SK-N-SH (cell line): ENCODE measurements around the gene VASP. TPM values are rescaled to one million over a fixed set of nuclear protein-coding genes. Genes with fewer than 3 reads are reported as not detected.

ENCODE experiments used
- CTCF ChIA-PET: fragments of 300-600, 350-600 bp; formaldehyde crosslinking; extraction: SDS; loops from one replicate; lab custom pipeline; 2021; lab: Yijun Ruan, JAX
- POLR2A ChIA-PET: fragments of 350-600 bp; sonication (Branson Sonifier 250); formaldehyde crosslinking; extraction: SDS; loops from one replicate; lab custom pipeline; 2020; ENCODE audit warnings: antibody characterized with exemption, inconsistent platforms; lab: Yijun Ruan, JAX
- DNase-seq: peaks from one replicate; pipeline ENCODE4 v3.0.0; 2012
- H2AFZ ChIP-seq: fragments of 200-600 bp; sonication (generic); 2 replicates; pipeline ENCODE4 v1.8.1; 2016; ENCODE audit warnings: antibody characterized with exemption, mild to moderate bottlenecking, low read depth
- H3F3A ChIP-seq: fragments of 200-600 bp; sonication (generic); replicated peaks from 2 replicates; pipeline ENCODE3; 2016; ENCODE audit warnings: antibody characterized with exemption, mild to moderate bottlenecking; ENCODE audit not compliant: insufficient read depth
- H3K27ac ChIP-seq, 2 experiments: fragments of 200-500 bp in 1 of 2; fragments of 200-600 bp in 1 of 2; sonication (Bioruptor generic) in 1 of 2; sonication (generic), shearing (Covaris generic) in 1 of 2; 2 replicates each; pipeline versions ENCODE4 v1.5.1 to v1.6.1; 2014 to 2016; ENCODE audit warnings: low read depth in 2 of 2, inconsistent platforms in 1 of 2, low read length in 1 of 2, mild to moderate bottlenecking in 1 of 2, mixed read lengths in 1 of 2
- H3K27me3 ChIP-seq: fragments of 200-600 bp; sonication (generic), shearing (Covaris generic); 2 replicates; pipeline ENCODE4 v1.6.1; 2016; ENCODE audit warnings: mixed run types; ENCODE audit not compliant: insufficient read depth
- H3K36me3 ChIP-seq, 2 experiments: fragments of 200-500 bp in 1 of 2; fragments of 200-600 bp in 1 of 2; sonication (Bioruptor generic) in 1 of 2; sonication (generic) in 1 of 2; replicated peaks in 1 of 2; 2 replicates each; pipeline versions ENCODE3 to v1.5.1; 2014 to 2016; ENCODE audit warnings: low read length in 1 of 2, mild to moderate bottlenecking in 1 of 2; ENCODE audit not compliant: insufficient read depth in 2 of 2, control insufficient read depth in 1 of 2
- H3K4me1 ChIP-seq, 2 experiments: fragments of 200-500 bp in 1 of 2; fragments of 200-600 bp in 1 of 2; sonication (Bioruptor generic) in 1 of 2; sonication (generic), shearing (Covaris generic) in 1 of 2; 2 replicates each; pipeline versions ENCODE4 v1.5.1 to v1.6.1; 2014 to 2016; ENCODE audit warnings: low read depth in 1 of 2, low read length in 1 of 2, mixed run types in 1 of 2; ENCODE audit not compliant: insufficient read depth in 2 of 2, control insufficient read depth in 1 of 2
- H3K4me2 ChIP-seq: fragments of 200-600 bp; sonication (generic), shearing (Covaris generic); 2 replicates; pipeline ENCODE4 v1.6.1; 2017; ENCODE audit warnings: mixed run types
- H3K4me3 ChIP-seq, 2 experiments: fragments of 200-500 bp in 1 of 2; fragments of 200-600 bp in 1 of 2; sonication (Bioruptor generic) in 1 of 2; sonication (generic), shearing (Covaris generic) in 1 of 2; 2 replicates each; pipeline versions ENCODE4 v1.5.1 to v1.8.1; 2014 to 2016; ENCODE audit warnings: low read depth in 2 of 2, inconsistent platforms in 1 of 2, low read length in 1 of 2, mild to moderate bottlenecking in 1 of 2, mixed read lengths in 1 of 2, moderate library complexity in 1 of 2
- H3K79me2 ChIP-seq: fragments of 200-600 bp; sonication (generic); 2 replicates; pipeline ENCODE4 v1.8.1; 2017; ENCODE audit warnings: mild to moderate bottlenecking; ENCODE audit not compliant: insufficient read depth
- H3K9ac ChIP-seq: fragments of 200-600 bp; sonication (generic); 2 replicates; pipeline ENCODE4 v1.6.1; 2017; ENCODE audit warnings: mixed run types
- H3K9me2 ChIP-seq: fragments of 200-600 bp; sonication (generic); 2 replicates; pipeline ENCODE4 v1.6.1; 2017; ENCODE audit warnings: mixed run types
- H3K9me3 ChIP-seq: fragments of 200-600 bp; sonication (generic); 2 replicates; pipeline ENCODE4 v1.6.1; 2017; ENCODE audit warnings: mixed run types, mild to moderate bottlenecking, moderate library complexity
- H4K20me1 ChIP-seq: fragments of 200-600 bp; sonication (generic); 2 replicates; pipeline ENCODE4 v1.6.1; 2017; ENCODE audit warnings: mild to moderate bottlenecking, mixed run types; ENCODE audit not compliant: insufficient read depth
- CHD2 ChIP-seq: fragments of 150-350 bp; IDR thresholded peaks from 2 replicates; pipeline ENCODE4 v1.6.1; 2018; ENCODE audit warnings: low read length; ENCODE audit not compliant: partially characterized antibody
- EP300 ChIP-seq, 2 experiments: IDR thresholded peaks; 2 replicates each; pipeline versions ENCODE4 v1.4.0 to v1.6.1; 2012; ENCODE audit warnings: borderline replicate concordance in 1 of 2, low read depth in 1 of 2, low read length in 1 of 2
- GABPA ChIP-seq: IDR thresholded peaks from 2 replicates; pipeline ENCODE4 v1.4.0; 2012; ENCODE audit warnings: low read depth, mild to moderate bottlenecking
- GATA2 ChIP-seq: sonication (generic); formaldehyde crosslinking; IDR thresholded peaks from 2 replicates; pipeline ENCODE4 v1.5.0; 2020; ENCODE audit warnings: mild to moderate bottlenecking, missing genetic modification reagents
- JUND ChIP-seq: IDR thresholded peaks from 2 replicates; pipeline ENCODE4 v1.4.0; 2012
- MXI1 ChIP-seq: IDR thresholded peaks from 2 replicates; pipeline ENCODE4 v1.6.1; 2012; ENCODE audit warnings: mild to moderate bottlenecking, low read depth, low read length, improper control_type of control experiment
- NFIC ChIP-seq: IDR thresholded peaks from 2 replicates; pipeline ENCODE4 v1.4.0; 2012; ENCODE audit warnings: borderline replicate concordance
- RAD21 ChIP-seq: IDR thresholded peaks from 2 replicates; pipeline ENCODE4 v1.6.1; 2012; ENCODE audit warnings: mild to moderate bottlenecking, low read length
- RCOR1 ChIP-seq: fragments of 150-350 bp; IDR thresholded peaks from 2 replicates; pipeline ENCODE4 v1.6.1; 2017; ENCODE audit warnings: antibody characterized with exemption, low read length
- RFX5 ChIP-seq: IDR thresholded peaks from 2 replicates; pipeline ENCODE4 v1.6.1; 2012; ENCODE audit warnings: mild to moderate bottlenecking, improper control_type of control experiment, low read length
- RXRA ChIP-seq: IDR thresholded peaks from 2 replicates; pipeline ENCODE4 v1.4.0; 2012; ENCODE audit warnings: low read depth, mild to moderate bottlenecking, borderline replicate concordance
- SIN3A ChIP-seq: IDR thresholded peaks from 2 replicates; pipeline ENCODE4 v1.6.1; 2012; ENCODE audit warnings: low read depth, mild to moderate bottlenecking, low read length, moderate library complexity, borderline replicate concordance
- TAF1 ChIP-seq: IDR thresholded peaks from 2 replicates; pipeline ENCODE4 v1.6.1; 2012; ENCODE audit warnings: low read depth, mild to moderate bottlenecking, low read length, moderate library complexity, borderline replicate concordance
- TCF12 ChIP-seq: IDR thresholded peaks from 2 replicates; pipeline ENCODE4 v1.4.0; 2012
- TEAD4 ChIP-seq: IDR thresholded peaks from 2 replicates; pipeline ENCODE4 v1.4.0; 2012; ENCODE audit warnings: mild to moderate bottlenecking, borderline replicate concordance; ENCODE audit not compliant: insufficient read depth
- polyA plus RNA-seq, 3 experiments: library from polyadenylated mRNA; depleted of rRNA; stranded (reverse); fragments of >200 nt; gene quantifications; 2 replicates each; pipeline ENCODE4 v1.2.3, GENCODE V29; 2012
- TF ChIP-seq, protein P1 (sequence below): IDR thresholded peaks from 2 replicates; pipeline ENCODE4 v1.4.0; 2012; ENCODE audit warnings: low read depth, borderline replicate concordance

Gene VASP
- polyA plus RNA-seq, 1 of the 3 experiments (the other 2 are of a cell fraction) = 37.8 TPM

- TF ChIP-seq CHD2 (peak; percentile 56), EP300 (IDR thresholded peaks at IDR 0.05; ENCODE audit: borderline replicate concordance in 1 of 2, low read depth in 1 of 2, low read length in 1 of 2) (no peak; a peak in 1 of 4 replicates), JUND (no peak), RCOR1 (no peak), TAF1 (peak; percentile 93), TEAD4 (peak; percentile 8; the same call in 1 of the 2 replicates), NFIC (no peak), MXI1 (peak; percentile 46), RXRA (no peak), RFX5 (no peak), GATA2 (CRISPR knock-in tag) (no peak), TCF12 (no peak), SIN3A (peak; percentile 86; the same call in 1 of the 2 replicates)
- TF ChIP-seq, protein P1, sequence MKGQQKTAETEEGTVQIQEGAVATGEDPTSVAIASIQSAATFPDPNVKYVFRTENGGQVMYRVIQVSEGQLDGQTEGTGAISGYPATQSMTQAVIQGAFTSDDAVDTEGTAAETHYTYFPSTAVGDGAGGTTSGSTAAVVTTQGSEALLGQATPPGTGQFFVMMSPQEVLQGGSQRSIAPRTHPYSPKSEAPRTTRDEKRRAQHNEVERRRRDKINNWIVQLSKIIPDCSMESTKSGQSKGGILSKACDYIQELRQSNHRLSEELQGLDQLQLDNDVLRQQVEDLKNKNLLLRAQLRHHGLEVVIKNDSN = no peak
- TF ChIP-seq, all 33 proteins: peak for 11
These were observed at the start of gene VASP (continued) for GRCh38 chr19:45506989-45507871.

GRCh38 chr19:45457776-45458175, 49.5 kb upstream of the VASP start:
- Histone ChIP-seq H3K9me2 (no peaks in the 10 kb centered on the region), H3K4me1 (peaks cover 12% of the 10 kb centered on the region in 2 experiments; a peak in 2 of 4 replicates)
- POLR2A ChIA-PET = no interaction called here

More at GRCh38 chr19:45457776-45458175, 49.5 kb upstream of the VASP start:
- Histone ChIP-seq H3K4me3 (no peak overlapping the region), H2AFZ (no peak overlapping the region), H4K20me1 (no peaks in the 10 kb centered on the region), H3F3A (peaks cover 15% of the 10 kb centered on the region), H3K27ac (no peak overlapping the region), H3K9ac (no peak overlapping the region), H3K9me3 (no peaks in the 10 kb centered on the region), H3K27me3 (no peaks in the 10 kb centered on the region; the same call in 1 of the 2 replicates), H3K36me3 (no peaks in the 10 kb centered on the region), H3K79me2 (no peaks in the 10 kb centered on the region), H3K4me2 (no peak overlapping the region)
- TF ChIP-seq RAD21 (no peak), GATA2 (CRISPR knock-in tag) (no peak), RCOR1 (no peak), GABPA (no peak)
- no peak for DNase-seq
- CTCF ChIA-PET = interaction anchor here (0.9 to 3.2 kb wide), 2 partner anchors 18 to 21 kb away, joined by 4 to 20 read pairs; no protein-coding TSS in a partner anchor
